Spleen (tissue), 7 donors: ENCODE measurements around the gene ITGA6.

Experiments
- POLR2A ChIP-seq, 3 donors: fragments of 450-650 bp; IDR thresholded peaks; one replicate each; pipeline ENCODE4 v1.5.1; 2017; ENCODE audit warnings: antibody characterized with exemption in 3 of 3, mild to moderate bottlenecking in 1 of 3
- POLR2AphosphoS5 ChIP-seq, 3 donors: sonication (generic); formaldehyde crosslinking; IDR thresholded peaks; one replicate each; pipeline ENCODE4 v1.5.1; 2017; ENCODE audit warnings: antibody characterized with exemption in 3 of 3
- TF ChIP-seq, protein P1 (sequence below), 11 experiments: fragments of 200-600 bp in 7 of 11; fragments of 450-650 bp in 4 of 11; sonication (generic) in 4 of 11; IDR thresholded peaks in 8 of 11; conservative IDR thresholded peaks in 3 of 11; 1 replicate in 7 of 11; 2 replicates in 4 of 11; pipeline versions ENCODE4 v1.4.0 to v1.8.0; 2016 to 2021; ENCODE audit warnings: antibody characterized with exemption in 11 of 11, inconsistent platforms in 4 of 11, mild to moderate bottlenecking in 1 of 11
- donor health status: DM: no; HTN: no; CAD: no; lungs with moderate emphysema.
- donor health status: DM: no; HTN: no; CAD: no.
- donor health status: DM: no; HTN: no; CAD: no.

DNA sequence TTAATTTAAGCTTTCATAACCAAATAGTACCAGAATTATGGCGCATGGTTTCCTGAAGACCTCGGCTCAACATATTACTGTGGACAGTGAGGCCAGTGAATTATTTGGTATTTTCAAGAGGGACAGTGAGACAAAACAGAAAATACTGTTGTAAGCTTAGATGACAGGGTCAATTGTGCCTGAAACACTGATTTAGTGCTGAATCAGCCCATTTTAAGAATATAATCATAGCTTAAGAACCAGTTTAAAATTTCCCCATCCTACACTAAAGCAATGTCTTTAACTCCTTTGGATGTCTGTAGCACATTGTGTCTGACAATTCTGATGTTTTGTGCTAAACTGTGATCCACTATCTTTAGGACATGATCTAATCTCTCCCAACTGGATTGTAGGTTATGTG lies 4.6 kb downstream of the ITGA6 start:
- TF ChIP-seq POLR2A (IDR thresholded peaks at IDR 0.05) (no peak), POLR2AphosphoS5 (IDR thresholded peaks at IDR 0.05) (no peak)
- TF ChIP-seq, protein P1, sequence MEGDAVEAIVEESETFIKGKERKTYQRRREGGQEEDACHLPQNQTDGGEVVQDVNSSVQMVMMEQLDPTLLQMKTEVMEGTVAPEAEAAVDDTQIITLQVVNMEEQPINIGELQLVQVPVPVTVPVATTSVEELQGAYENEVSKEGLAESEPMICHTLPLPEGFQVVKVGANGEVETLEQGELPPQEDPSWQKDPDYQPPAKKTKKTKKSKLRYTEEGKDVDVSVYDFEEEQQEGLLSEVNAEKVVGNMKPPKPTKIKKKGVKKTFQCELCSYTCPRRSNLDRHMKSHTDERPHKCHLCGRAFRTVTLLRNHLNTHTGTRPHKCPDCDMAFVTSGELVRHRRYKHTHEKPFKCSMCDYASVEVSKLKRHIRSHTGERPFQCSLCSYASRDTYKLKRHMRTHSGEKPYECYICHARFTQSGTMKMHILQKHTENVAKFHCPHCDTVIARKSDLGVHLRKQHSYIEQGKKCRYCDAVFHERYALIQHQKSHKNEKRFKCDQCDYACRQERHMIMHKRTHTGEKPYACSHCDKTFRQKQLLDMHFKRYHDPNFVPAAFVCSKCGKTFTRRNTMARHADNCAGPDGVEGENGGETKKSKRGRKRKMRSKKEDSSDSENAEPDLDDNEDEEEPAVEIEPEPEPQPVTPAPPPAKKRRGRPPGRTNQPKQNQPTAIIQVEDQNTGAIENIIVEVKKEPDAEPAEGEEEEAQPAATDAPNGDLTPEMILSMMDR (IDR thresholded peaks at IDR 0.05 in 8 of 11, conservative IDR thresholded peaks at IDR 0.05 in 3 of 11) = no peak
